Middle frontal gyrus (tissue), 1 donor: ENCODE data around the gene COL5A1.
"Not testable (repeated sequence)": the region's sequence is repeated elsewhere in the genome, so short reads cannot be mapped to it uniquely, and the experiment has no call there.

Source experiments
- DNase-seq: peaks from one replicate; pipeline ENCODE4 v3.0.0-alpha.2; 2015; ENCODE audit warnings: low spot score; ENCODE audit errors: extremely low spot score

COL5A1 gene

GRCh38 chr9:134852906-134853654 is 211.5 kb downstream of the COL5A1 start:
- no peak for DNase-seq

- DNase-seq: no peak
Measured at GRCh38 chr9:134853893-134854292, 212.3 kb downstream of the COL5A1 start.

- DNase-seq: no peak
Measured at GRCh38 chr9:134854541-134854981, 213.0 kb downstream of the COL5A1 start.

- no peak for DNase-seq
Measured at GRCh38 chr9:134855231-134855899, 213.8 kb downstream of the COL5A1 start.

- no peak for DNase-seq
Measured at GRCh38 chr9:134855900-134856377, 214.3 kb downstream of the COL5A1 start.

GRCh38 chr9:134857451-134857850 is 215.8 kb downstream of the COL5A1 start:
- DNase-seq: not testable (repeated sequence)

GRCh38 chr9:134858051-134858841 is 216.6 kb downstream of the COL5A1 start:
- DNase-seq: no peak

GRCh38 chr9:134860510-134860909 is 218.9 kb downstream of the COL5A1 start:
- DNase-seq: no peak

GRCh38 chr9:134861595-134862334 is 220.2 kb downstream of the COL5A1 start:
- no peak for DNase-seq

- DNase-seq: no peak
Measured at GRCh38 chr9:134863306-134863902, 221.8 kb downstream of the COL5A1 start.

GRCh38 chr9:134863941-134864820 is 222.6 kb downstream of the COL5A1 start:
- no peak for DNase-seq

GRCh38 chr9:134864821-134865190 is 223.2 kb downstream of the COL5A1 start:
- no peak for DNase-seq

GRCh38 chr9:134867917-134868750 is 226.5 kb downstream of the COL5A1 start:
- no peak for DNase-seq

GRCh38 chr9:134868751-134869553 is 227.3 kb downstream of the COL5A1 start:
- no peak for DNase-seq

GRCh38 chr9:134869554-134870300 is 228.1 kb downstream of the COL5A1 start:
- DNase-seq: no peak

GRCh38 chr9:134870301-134870694 is 228.7 kb downstream of the COL5A1 start:
- no peak for DNase-seq
